OCI-LY3 (cell line): ENCODE measurements around the gene RAPGEF1.

Experiments used
- CTCF ChIP-seq: fragments of 200-600, 300-600 bp; sonication (generic); IDR thresholded peaks from 2 replicates; pipeline ENCODE4 v1.5.1; 2014; ENCODE audit warnings: antibody characterized with exemption, low read length, low read depth
- EZH2phosphoT487 ChIP-seq: fragments of 200-600 bp; shearing (Covaris generic); IDR thresholded peaks from 2 replicates; pipeline ENCODE4 v1.6.1; 2018; ENCODE audit warnings: antibody characterized with exemption, mixed run types, low read depth

- TF ChIP-seq CTCF (no peak), EZH2phosphoT487 (no peak)
Observed at GRCh38 chr9:131720330-131720729, 19.5 kb downstream of the RAPGEF1 start.
